Measurements from ENCODE around the gene DHRS11. TPM values are rescaled to one million over a fixed set of nuclear protein-coding genes. Genes with fewer than 3 reads are reported as not detected.

Gene DHRS11
- total and polyA plus RNA-seq, 2 of the 8 experiments (the other 6 are each of a cell fraction or from before 2014, with no cell fraction given): 29.5 to 63.3 TPM

GRCh38 chr17:36583787-36584186, 7.9 kb upstream of the DHRS11 start:
- Histone ChIP-seq H2BK20ac (ENCODE audit: low read length) (no peak overlapping the region), H2AK5ac (ENCODE audit: low read depth, low read length) (no peak overlapping the region), H3K18ac (ENCODE audit: extremely low read depth, low read length) (no peak overlapping the region), H2BK120ac (replicated peaks; ENCODE audit: low read depth, low read length) (no peak overlapping the region), H3K79me2 (ENCODE audit: control insufficient read depth in 1 of 2, insufficient read depth in 2 of 2, low read length in 2 of 2) (no peaks in the 10 kb centered on the region), H2AFZ (ENCODE audit: low read length) (no peak overlapping the region), H3K4me2 (ENCODE audit: insufficient read depth in 1 of 2, low read depth in 2 of 2, low read length in 2 of 2) (no peak overlapping the region), H3K4me1 (replicated peaks in 1 of 4; ENCODE audit: control insufficient read depth in 3 of 4, insufficient read depth in 4 of 4, low read length in 3 of 4) (no peaks in the 10 kb centered on the region), H3K27ac (ENCODE audit: low read depth, low read length) (no peak overlapping the region), H3K4me3 (ENCODE audit: extremely low read depth in 1 of 4, insufficient read depth in 2 of 4, low read depth in 3 of 4, low read length in 4 of 4) (no peak overlapping the region), H3K36me3 (ENCODE audit: control insufficient read depth in 2 of 4, insufficient read depth in 4 of 4, low read length in 3 of 4) (peaks cover 7 to 65% (median 36%) of the 10 kb centered on the region in 4 experiments; a peak in 7 of 8 replicates), H3K27me3 (replicated peaks in 1 of 4; ENCODE audit: control insufficient read depth in 3 of 4, extremely low read depth in 1 of 4, insufficient read depth in 3 of 4, low read length in 3 of 4) (no peaks in the 10 kb centered on the region), H3K23me2 (ENCODE audit: low read depth, low read length) (no peaks in the 10 kb centered on the region), H2BK15ac (ENCODE audit: low read length) (no peak overlapping the region), H4K91ac (replicated peaks; ENCODE audit: insufficient read length, low read length) (no peak overlapping the region), H3K23ac (ENCODE audit: insufficient read length) (no peak overlapping the region), H2BK5ac (ENCODE audit: low read depth, low read length) (no peak overlapping the region), H3K79me1 (ENCODE audit: low read depth, low read length) (no peaks in the 10 kb centered on the region), H4K8ac (ENCODE audit: extremely low read depth, insufficient read depth, low read length) (no peak overlapping the region), H3K14ac (ENCODE audit: insufficient read length) (no peak overlapping the region), H4K20me1 (replicated peaks in 1 of 2; ENCODE audit: control insufficient read depth in 1 of 2, insufficient read depth in 2 of 2, low read length in 2 of 2) (peaks cover 0 to 3% of the 10 kb centered on the region in 2 experiments), H2BK12ac (ENCODE audit: low read depth, low read length) (no peak overlapping the region), H3K9me3 (ENCODE audit: insufficient read depth in 2 of 2, low read depth in 1 of 2, low read length in 1 of 2) (no peaks in the 10 kb centered on the region), H3K4ac (replicated peaks; ENCODE audit: insufficient read length, low read depth, low read length) (no peak overlapping the region), H3K56ac (replicated peaks; ENCODE audit: insufficient read length, low read depth, low read length) (no peak overlapping the region), H4K5ac (ENCODE audit: insufficient read length, low read depth, low read length) (no peak overlapping the region), H3K9ac (replicated peaks in 1 of 4; ENCODE audit: extremely low read depth in 1 of 4, low read depth in 3 of 4, low read length in 3 of 4) (no peak overlapping the region)
- CTCF ChIA-PET (ENCODE audit: partially characterized antibody): interaction anchor here (0.9 to 1.0 kb wide), 2 partner anchors 64 to 778 kb away, joined by 3 to 6 read pairs; no protein-coding TSS in a partner anchor
- POLR2A ChIA-PET (ENCODE audit: partially characterized antibody): interaction anchor here (1.7 to 2.0 kb wide), 2 partner anchors 9 to 50 kb away, joined by 4 to 11 read pairs; no protein-coding TSS in a partner anchor
- FAIRE-seq (no peak), DNase-seq (ENCODE audit: low read depth in 1 of 2, low spot score in 2 of 2) (no peak)
- 88% methylated on average over 1 of the region's 1 CpG; no CpG with 5 or more reads in 1 of the 2 experiments for WGBS, 2 experiments (ENCODE audit: extremely low coverage in 1 of 2, insufficient coverage in 1 of 2, insufficient read length in 1 of 2, insufficient replicate concordance in 2 of 2, low coverage in 1 of 2, low lambda C conversion rate in 2 of 2, missing lambda C conversion rate in 1 of 2)
- no peak for TF ChIP-seq CBX5 (IDR thresholded peaks at IDR 0.05; ENCODE audit: low read depth, low read length)
- TF ChIP-seq KDM4A (IDR thresholded peaks at IDR 0.05; ENCODE audit: low read depth, low read length, severe bottlenecking): no peak
- TF ChIP-seq EZH2 (IDR thresholded peaks at IDR 0.05; ENCODE audit: low read depth, low read length, severe bottlenecking): no peak
- no peak for TF ChIP-seq CEBPB (IDR thresholded peaks at IDR 0.05; ENCODE audit: low read depth, low read length)
- no peak for TF ChIP-seq BCL11A (IDR thresholded peaks at IDR 0.05; ENCODE audit: low read depth in 2 of 2, low read length in 2 of 2)
- TF ChIP-seq CBX8 (IDR thresholded peaks at IDR 0.05; ENCODE audit: borderline replicate concordance, low read depth, low read length): no peak
- TF ChIP-seq CHD2 (IDR thresholded peaks at IDR 0.05; ENCODE audit: low read length): no peak
- no peak for TF ChIP-seq MAFK (IDR thresholded peaks at IDR 0.05; ENCODE audit: low read depth, low read length)
- no peak for TF ChIP-seq POU5F1 (IDR thresholded peaks at IDR 0.05; ENCODE audit: low read depth, low read length)
- no peak for TF ChIP-seq HDAC2 (IDR thresholded peaks at IDR 0.05; ENCODE audit: borderline replicate concordance in 1 of 2, low read depth in 2 of 2, low read length in 2 of 2)
- TF ChIP-seq CTBP2 (IDR thresholded peaks at IDR 0.05; ENCODE audit: borderline replicate concordance, insufficient read depth, insufficient read length, low read length): no peak
- TF ChIP-seq SP2 (IDR thresholded peaks at IDR 0.05; ENCODE audit: low read length): no peak
- no peak for TF ChIP-seq CHD1 (IDR thresholded peaks at IDR 0.05; ENCODE audit: low read depth, low read length)
- TF ChIP-seq YY1 (IDR thresholded peaks at IDR 0.05; ENCODE audit: low read depth, low read length): no peak
- no peak for TF ChIP-seq TCF12 (IDR thresholded peaks at IDR 0.05; ENCODE audit: low read depth, low read length)
